NCI-H1436 treated with DMSO at 0.1 percent for 48 hours (cell line): ENCODE measurements around the gene GOSR1.
"Not testable (repeated sequence)": the region's sequence is repeated elsewhere in the genome, so short reads cannot be mapped to it uniquely, and the experiment has no call there.

Experiments
- DNase-seq: peaks from one replicate; lab custom pipeline; 2025; lab: John Stamatoyannopoulos, UW

The GOSR1 gene

DNA sequence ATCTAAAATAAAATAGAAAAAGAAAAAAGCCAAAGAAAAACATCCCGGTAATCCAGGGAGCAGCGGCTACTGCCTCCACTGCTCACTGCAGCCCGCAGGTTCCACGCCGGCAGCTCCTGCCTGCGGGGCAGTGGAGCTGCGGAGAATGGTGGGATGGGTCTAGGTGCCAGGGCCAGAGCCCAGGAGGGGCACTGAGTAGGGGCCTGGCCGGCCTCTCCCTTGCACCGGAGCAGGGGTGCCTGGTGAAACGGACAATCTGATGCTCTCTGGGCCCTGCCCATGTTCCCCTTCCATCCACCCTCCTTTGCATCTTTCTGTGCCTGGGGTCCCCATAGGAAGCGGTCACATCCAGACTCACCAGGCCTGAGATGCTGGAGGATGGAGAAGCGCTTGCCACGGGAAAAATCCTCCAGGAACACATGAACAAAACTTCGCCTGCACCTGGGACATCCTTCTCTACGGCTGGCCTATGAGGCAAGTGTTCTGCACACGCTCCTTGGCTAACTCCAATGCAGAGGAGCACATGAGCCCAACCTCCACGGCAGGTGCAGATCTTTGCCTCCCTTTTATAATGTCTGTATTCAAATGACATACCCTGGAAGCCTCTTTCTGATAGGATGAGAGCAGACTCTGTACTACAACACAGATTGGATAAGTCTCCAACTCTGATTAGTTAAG is 98.6 kb downstream of the GOSR1 start:
- DNase-seq, result not testable (repeated sequence)

DNA sequence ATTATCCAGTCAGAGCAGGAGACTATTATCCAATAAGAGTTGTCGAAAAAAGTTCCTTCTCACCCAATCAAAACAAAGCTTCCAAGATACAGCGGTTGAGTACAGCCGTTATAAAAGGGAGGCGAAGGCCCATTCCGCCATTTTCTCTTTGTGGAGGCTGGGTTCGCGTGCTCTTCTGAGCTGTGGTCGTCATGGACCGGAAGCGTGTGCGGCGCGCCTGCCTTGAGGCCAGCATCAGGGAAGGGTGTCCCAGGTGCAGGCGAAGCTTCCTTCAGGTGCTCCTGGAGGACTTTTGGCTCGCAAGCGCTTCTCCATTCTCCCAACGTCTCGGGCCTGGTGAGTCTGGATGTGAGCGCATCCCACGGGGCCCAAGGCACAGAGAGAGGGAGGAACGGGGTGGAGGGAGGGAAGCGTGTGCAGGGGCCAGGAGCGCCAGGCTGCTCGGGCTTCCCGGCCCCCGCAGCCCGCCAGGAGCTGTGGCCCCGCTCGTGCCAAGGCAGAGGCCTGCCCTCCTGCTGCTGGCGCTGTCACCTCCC is 99.2 kb downstream of the GOSR1 start:
- DNase-seq, result no peak
